HCT116 (cell line): ENCODE measurements around the gene LILRB3. TPM values are rescaled to one million over a fixed set of nuclear protein-coding genes. Genes with fewer than 3 reads are reported as not detected.
"Not testable (repeated sequence)": the region's sequence is repeated elsewhere in the genome, so short reads cannot be mapped to it uniquely, and the experiment has no call there.

Experiments
- ATAC-seq: fragments of 200-7000 bp; cut with Tn5 transposase; 2 replicates; pipeline ENCODE4 v1.9.1; 2020; ENCODE audit warnings: mild to moderate bottlenecking, moderate library complexity
- BruUV-seq: library from RNA; stranded (reverse); fragments of 400-500 nt; replicated peaks from 2 replicates; lab custom pipeline; 2021; lab: Mats Ljungman, UMichigan
- CTCF ChIA-PET: fragments of 300-600 bp; sonication (Branson Sonifier 250); formaldehyde crosslinking; loops from one replicate; lab custom pipeline; 2021; ENCODE audit warnings: antibody characterized with exemption; lab: Charles Lee
- POLR2A ChIA-PET: fragments of 300-600, 350-600 bp; sonication (Branson Sonifier 250); formaldehyde crosslinking; loops from one replicate; lab custom pipeline; 2021; ENCODE audit warnings: antibody characterized with exemption; lab: Charles Lee
- RAD21 ChIA-PET, 2 experiments: fragments of 300-600 bp; sonication (Branson Sonifier 250); formaldehyde crosslinking; loops; one replicate each; lab custom pipeline; 2023; ENCODE audit warnings: low total read pairs in 2 of 2; ENCODE audit not compliant: uncharacterized antibody in 2 of 2, unreplicated experiment in 2 of 2, low non-redundant PET in 1 of 2; lab: Charles Lee
- DNase-seq: peaks from one replicate; pipeline ENCODE4 v3.0.0-alpha.2; 2010; ENCODE audit warnings: low read depth, low spot score
- H2AFZ ChIP-seq: fragments of 200-600 bp; shearing (Covaris generic), sonication (generic); 2 replicates; pipeline ENCODE4 v1.6.1; 2017; ENCODE audit warnings: low read depth, mixed run types, mixed read lengths, antibody characterized with exemption, low read length; ENCODE audit not compliant: poor library complexity, severe bottlenecking
- H3K27ac ChIP-seq: 2 replicates; pipeline ENCODE4 v1.5.1; 2012; ENCODE audit warnings: low read depth, low read length
- H3K27me3 ChIP-seq: fragments of 200-600 bp; sonication (generic); 2 replicates; pipeline ENCODE4 v1.6.1; 2016; ENCODE audit warnings: mixed run types, low read length, mixed read lengths; ENCODE audit not compliant: insufficient read depth
- H3K36me3 ChIP-seq, 2 experiments: fragments of 200-500 bp in 1 of 2; fragments of 200-600 bp in 1 of 2; sonication (Bioruptor generic) in 1 of 2; sonication (generic) in 1 of 2; 2 replicates each; pipeline versions ENCODE4 v1.5.1 to v1.6.1; 2014 to 2016; ENCODE audit warnings: low read length in 2 of 2, inconsistent platforms in 1 of 2, mixed read lengths in 1 of 2, mixed run types in 1 of 2; ENCODE audit not compliant: insufficient read depth in 2 of 2, control insufficient read depth in 1 of 2
- H3K4me1 ChIP-seq, 2 experiments: fragments of 200-600 bp in 1 of 2; sonication (generic) in 1 of 2; 2 replicates each; pipeline versions ENCODE4 v1.5.1 to v1.6.1; 2012 to 2017; ENCODE audit warnings: low read length in 2 of 2, inconsistent platforms in 1 of 2, mild to moderate bottlenecking in 1 of 2, mixed read lengths in 1 of 2, mixed run types in 1 of 2, moderate library complexity in 1 of 2; ENCODE audit not compliant: insufficient read depth in 2 of 2, control insufficient read depth in 1 of 2
- H3K4me2 ChIP-seq: fragments of 200-600 bp; sonication (generic); 2 replicates; pipeline ENCODE4 v1.6.1; 2017; ENCODE audit warnings: mixed run types, low read length, mixed read lengths
- H3K4me3 ChIP-seq, 2 experiments: fragments of 200-600 bp in 1 of 2; sonication (generic) in 1 of 2; replicated peaks in 1 of 2; 2 replicates each; pipeline ENCODE4 v1.5.1; 2011 to 2016; ENCODE audit warnings: low read length in 2 of 2, control low read depth in 1 of 2, low read depth in 1 of 2, mild to moderate bottlenecking in 1 of 2, mixed read lengths in 1 of 2, mixed run types in 1 of 2
- H3K79me2 ChIP-seq: fragments of 200-600 bp; sonication (generic); 2 replicates; pipeline ENCODE4 v1.6.1; 2017; ENCODE audit warnings: mild to moderate bottlenecking, mixed run types, low read length, moderate library complexity, mixed read lengths; ENCODE audit not compliant: insufficient read depth
- H3K9ac ChIP-seq: fragments of 200-600 bp; sonication (generic); 2 replicates; pipeline ENCODE4 v1.6.1; 2016; ENCODE audit warnings: low read length, mixed read lengths
- H3K9me2 ChIP-seq: fragments of 200-600 bp; sonication (generic), shearing (Covaris generic); 2 replicates; pipeline ENCODE4 v1.6.1; 2017; ENCODE audit warnings: mixed run types, mild to moderate bottlenecking, moderate library complexity; ENCODE audit not compliant: insufficient read depth
- H3K9me3 ChIP-seq, 2 experiments: fragments of 200-500 bp in 1 of 2; fragments of 200-600 bp in 1 of 2; sonication (Bioruptor generic) in 1 of 2; sonication (generic) in 1 of 2; 2 replicates each; pipeline ENCODE4 v1.6.1; 2014 to 2017; ENCODE audit warnings: low read length in 2 of 2, mixed read lengths in 2 of 2, inconsistent platforms in 1 of 2, low read depth in 1 of 2, mild to moderate bottlenecking in 1 of 2, mixed run types in 1 of 2, moderate library complexity in 1 of 2; ENCODE audit not compliant: control insufficient read depth in 1 of 2, insufficient read depth in 1 of 2
- H4K20me1 ChIP-seq: fragments of 200-600 bp; sonication (generic), shearing (Covaris generic); 2 replicates; pipeline ENCODE4 v1.6.1; 2017; ENCODE audit warnings: mixed run types, mild to moderate bottlenecking, moderate library complexity; ENCODE audit not compliant: insufficient read depth
- CBX3 ChIP-seq: IDR thresholded peaks from 2 replicates; pipeline ENCODE4 v1.6.1; 2012; ENCODE audit warnings: low read depth
- CTCF ChIP-seq, 3 experiments: fragments of 200-600 bp in 1 of 3; sonication (generic) in 1 of 3; IDR thresholded peaks in 2 of 3; conservative IDR thresholded peaks in 1 of 3; 2 replicates each; pipeline ENCODE4 v1.5.1; 2012 to 2017; ENCODE audit warnings: low read depth in 2 of 3, low read length in 2 of 3, antibody characterized with exemption in 1 of 3, borderline replicate concordance in 1 of 3, control low read depth in 1 of 3, mild to moderate bottlenecking in 1 of 3, mixed read lengths in 1 of 3, mixed run types in 1 of 3, moderate library complexity in 1 of 3; ENCODE audit not compliant: insufficient read depth in 1 of 3
- JUND ChIP-seq: IDR thresholded peaks from 2 replicates; pipeline ENCODE4 v1.6.1; 2012
- MAX ChIP-seq: IDR thresholded peaks from 2 replicates; pipeline ENCODE4 v1.6.1; 2012
- SRF ChIP-seq: IDR thresholded peaks from 2 replicates; pipeline ENCODE4 v1.6.1; 2012; ENCODE audit warnings: low read depth
- YY1 ChIP-seq: IDR thresholded peaks from 2 replicates; pipeline ENCODE4 v1.6.1; 2011; ENCODE audit warnings: low read length, low read depth, moderate library complexity, mild to moderate bottlenecking; ENCODE audit not compliant: insufficient replicate concordance; ENCODE audit errors: extremely low read depth
- ZBTB33 ChIP-seq: IDR thresholded peaks from 2 replicates; pipeline ENCODE4 v1.6.1; 2011; ENCODE audit warnings: mild to moderate bottlenecking, low read length, moderate library complexity; ENCODE audit not compliant: insufficient replicate concordance; ENCODE audit errors: extremely low read depth
- intact Hi-C: fragments of 100-400 bp; cut with micrococcal nuclease; formaldehyde crosslinking; loops from 2 replicates; pipeline ENCODE4 v1.10.0; 2022
- total RNA-seq: library from RNA; stranded (reverse); gene quantifications from one replicate; pipeline ENCODE4 v1.2.1, GENCODE V29; 2021; ENCODE audit not compliant: unreplicated experiment

LILRB3 gene
- total RNA-seq, 1 experiment from 2014 or later, result 0.12 TPM

DNA sequence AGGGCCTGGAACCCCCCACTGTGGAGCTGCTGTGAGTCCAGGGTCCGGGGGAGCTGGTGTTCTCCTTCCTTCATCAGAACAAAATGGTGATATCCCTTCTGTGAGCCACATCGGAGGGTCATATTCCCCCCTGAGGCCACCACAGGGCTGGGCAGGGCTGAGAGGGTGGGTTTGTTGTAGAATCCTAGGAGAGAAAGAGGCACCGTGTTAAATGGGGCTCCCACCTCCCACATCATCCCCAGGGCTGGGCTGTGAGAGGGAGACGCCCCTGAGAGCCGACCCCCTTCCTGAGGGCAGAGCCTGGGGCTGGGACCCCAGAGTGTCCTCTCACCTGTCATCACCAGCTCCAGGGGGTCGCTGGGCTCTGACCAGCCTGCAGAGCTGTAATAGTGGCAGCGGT lies 860 bp downstream of the LILRB3 start:
- POLR2A ChIA-PET, result interaction anchor here (1.6 kb wide), 1 partner anchor 22 kb away, joined by 3 read pairs; no protein-coding TSS in a partner anchor
- H2AFZ ChIP-seq, H3K4me1 ChIP-seq, intact Hi-C loops, H3K4me2 ChIP-seq, H3K27ac ChIP-seq, CTCF ChIA-PET, BruUV-seq, H3K36me3 ChIP-seq, H3K79me2 ChIP-seq, H4K20me1 ChIP-seq, RAD21 ChIA-PET, DNase-seq, H3K9me2 ChIP-seq, H3K9ac ChIP-seq, ATAC-seq, H3K4me3 ChIP-seq, H3K27me3 ChIP-seq, H3K9me3 ChIP-seq: not testable (repeated sequence)

- H3K36me3 ChIP-seq, H3K4me1 ChIP-seq, H3K4me3 ChIP-seq, H3K79me2 ChIP-seq, ATAC-seq, DNase-seq, H3K27me3 ChIP-seq, H3K27ac ChIP-seq, H3K9me3 ChIP-seq, RAD21 ChIA-PET, intact Hi-C loops, POLR2A ChIA-PET, BruUV-seq, H3K9ac ChIP-seq, H4K20me1 ChIP-seq, H3K4me2 ChIP-seq, H3K9me2 ChIP-seq, H2AFZ ChIP-seq, CTCF ChIA-PET: not testable (repeated sequence)
These were observed 3.1 kb downstream of the LILRB3 start for GRCh38 chr19:54219702-54220101.

DNA sequence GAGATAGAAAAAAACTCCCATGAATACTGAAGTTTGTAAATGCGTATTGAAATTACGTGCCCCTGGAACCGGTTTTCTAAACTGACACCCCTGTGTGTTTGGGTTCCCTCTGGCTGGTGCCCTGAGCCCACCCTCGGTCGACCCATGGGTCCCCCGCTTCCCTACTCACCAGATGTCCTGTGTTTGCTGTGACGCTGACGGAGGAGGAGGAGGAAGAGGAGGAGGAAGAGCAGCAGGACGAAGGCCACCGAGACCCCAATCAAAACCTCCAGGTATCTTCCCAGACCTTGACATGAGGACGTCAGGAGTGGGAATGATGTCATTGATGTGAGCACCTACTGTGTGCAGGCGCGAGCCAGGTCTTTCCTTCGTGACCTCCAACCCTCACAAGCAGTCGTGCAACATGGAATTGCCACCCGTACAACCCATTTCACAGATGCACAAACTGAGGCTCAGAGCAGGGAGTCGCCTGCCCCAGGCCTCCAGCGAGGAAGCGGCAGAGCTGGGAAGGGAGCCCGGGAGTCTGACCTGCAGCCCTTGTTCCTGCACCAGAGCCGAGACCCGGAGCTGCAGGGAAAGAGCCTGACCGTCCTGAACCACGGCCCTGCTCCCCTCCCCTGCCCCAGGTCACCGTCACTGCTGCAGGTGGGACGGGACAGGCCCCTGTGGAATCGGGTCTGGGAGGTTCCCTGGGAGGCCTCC lies 3.7 kb downstream of the LILRB3 start:
- Histone ChIP-seq H3K4me2 (no peak overlapping the region), H3K27me3 (no peaks in the 10 kb centered on the region), H3K27ac (no peak overlapping the region), H2AFZ (no peak overlapping the region), H4K20me1 (no peaks in the 10 kb centered on the region), H3K9me2 (no peaks in the 10 kb centered on the region), H3K9ac (no peak overlapping the region), H3K79me2 (no peaks in the 10 kb centered on the region), H3K36me3 (no peaks in the 10 kb centered on the region), H3K4me3 (no peak overlapping the region), H3K4me1 (no peaks in the 10 kb centered on the region), H3K9me3 (no peaks in the 10 kb centered on the region)
- ChIA-PET CTCF (no interaction called here), POLR2A (no interaction called here), RAD21 (no interaction called here)
- DNase-seq (no peak), ATAC-seq (no peak)
- no TSS peak for BruUV-seq
- intact Hi-C loops, result no loop called here
- no peak for TF ChIP-seq ZBTB33
- no peak for TF ChIP-seq MAX
- no peak for TF ChIP-seq YY1
- no peak for TF ChIP-seq CTCF (IDR thresholded peaks at IDR 0.05 in 2 of 3, conservative IDR thresholded peaks at IDR 0.05 in 1 of 3; ENCODE audit: borderline replicate concordance in 1 of 3, insufficient read depth in 1 of 3, low read depth in 2 of 3, low read length in 2 of 3)
- TF ChIP-seq CBX3, result no peak
- TF ChIP-seq JUND, result no peak
- no peak for TF ChIP-seq SRF
